Measurements from ENCODE around the gene ARHGEF11.

ARHGEF11 gene

GRCh38 chr1:156901590-156901900 lies 144.0 kb downstream of the ARHGEF11 start:
- Histone ChIP-seq H3K9ac (ENCODE audit: low read depth, low read length, poor library complexity) (no peak overlapping the region), H3K9me3 (replicated peaks in 1 of 2; ENCODE audit: control insufficient read depth in 2 of 2, insufficient read depth in 1 of 2, low read depth in 1 of 2, low read length in 2 of 2) (peaks cover 0 to 3% of the 10 kb centered on the region in 2 donors), H2AFZ (ENCODE audit: low read length) (no peak overlapping the region), H3K27ac (replicated peaks; ENCODE audit: low read length) (no peak overlapping the region), H3K18ac (ENCODE audit: low read length) (peak overlapping the region; percentile 86), H3K23ac (ENCODE audit: low read depth, low read length, poor library complexity) (peak overlapping the region; percentile 59), H3K4ac (ENCODE audit: low read length) (no peak overlapping the region), H2BK120ac (ENCODE audit: low read depth, low read length) (no peak overlapping the region), H3K4me1 (ENCODE audit: control insufficient read depth in 2 of 2, insufficient read depth in 1 of 2, low read depth in 1 of 2, low read length in 2 of 2) (peaks cover 18 to 22% of the 10 kb centered on the region in 2 donors), H3K79me1 (ENCODE audit: low read depth, low read length) (no peaks in the 10 kb centered on the region), H3K4me2 (ENCODE audit: insufficient read depth, low read length, poor library complexity, severe bottlenecking) (no peak overlapping the region), H4K91ac (ENCODE audit: low read depth, low read length, poor library complexity) (no peak overlapping the region), H3K27me3 (ENCODE audit: control insufficient read depth in 3 of 3, insufficient read depth in 3 of 3, low read depth in 1 of 3, low read length in 3 of 3) (peaks cover 0 to 15% (median 0%) of the 10 kb centered on the region in 3 experiments), H2BK5ac (ENCODE audit: low read length) (peak overlapping the region; percentile 72), H3K14ac (ENCODE audit: low read length) (no peak overlapping the region), H2BK12ac (ENCODE audit: low read length) (no peak overlapping the region), H2BK15ac (ENCODE audit: low read length) (peak overlapping the region; percentile 90), H3K36me3 (replicated peaks in 1 of 2; ENCODE audit: control insufficient read depth in 2 of 2, insufficient read depth in 2 of 2, low read length in 2 of 2) (no peaks in the 10 kb centered on the region), H2AK5ac (ENCODE audit: low read depth, low read length) (peak overlapping the region; percentile 60), H4K8ac (ENCODE audit: low read depth, low read length) (no peak overlapping the region), H3K4me3 (ENCODE audit: low read length in 2 of 2) (no peak overlapping the region)
- no peak for DNase-seq (ENCODE audit: low spot score)
- no CpG with 5 or more reads among the region's 4 CpGs for WGBS, 2 donors (ENCODE audit: extremely low coverage in 2 of 2, insufficient read length in 2 of 2, insufficient replicate concordance in 1 of 2)

DNA sequence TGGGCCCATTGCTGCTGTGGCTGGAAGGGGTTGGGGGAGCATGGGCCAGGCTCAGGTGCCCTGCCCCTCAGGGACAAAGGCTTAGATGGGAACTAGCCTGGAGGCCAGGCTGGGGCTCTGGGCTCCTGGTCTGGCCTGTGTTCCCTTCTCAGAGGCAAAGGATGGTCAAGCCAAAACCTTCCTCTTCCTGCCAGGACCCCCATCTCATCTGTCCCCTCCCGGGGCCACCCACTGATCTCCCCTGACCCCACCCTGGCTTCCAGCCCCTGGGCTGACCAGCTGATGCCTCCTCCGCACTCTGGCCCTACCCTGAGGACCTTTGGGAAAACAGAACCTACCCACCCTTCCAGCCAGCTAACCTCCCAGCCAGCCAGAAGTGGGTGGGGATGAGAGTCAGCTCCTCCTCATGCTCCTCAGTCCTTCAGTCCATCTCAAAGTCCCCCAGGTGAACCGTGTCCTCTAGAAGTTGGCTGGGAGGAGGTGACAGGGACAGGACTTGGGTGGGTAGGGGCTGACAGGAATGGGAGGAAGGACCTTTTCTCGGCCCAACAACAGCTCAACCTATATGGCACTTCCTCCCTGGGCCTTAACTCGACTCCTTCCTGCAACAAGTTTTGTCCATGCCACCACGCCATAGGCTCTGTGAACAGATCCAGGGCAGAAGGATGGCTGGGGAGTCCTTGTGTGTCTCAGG lies 144.5 kb downstream of the ARHGEF11 start:
- no peak overlapping the region for H3K14ac ChIP-seq (ENCODE audit: low read length)
- H2BK15ac ChIP-seq (ENCODE audit: low read length): peak overlapping the region; percentile 90
- peak overlapping the region; percentile 60 for H2AK5ac ChIP-seq (ENCODE audit: low read depth, low read length)
- H3K4ac ChIP-seq (ENCODE audit: low read length): no peak overlapping the region
- H3K4me3 ChIP-seq (ENCODE audit: low read length in 2 of 2): no peak overlapping the region
- H4K8ac ChIP-seq (ENCODE audit: low read depth, low read length): no peak overlapping the region
- H3K9ac ChIP-seq (ENCODE audit: low read depth, low read length, poor library complexity): no peak overlapping the region
- H2BK5ac ChIP-seq (ENCODE audit: low read length): peak overlapping the region; percentile 72
- WGBS, 2 donors (ENCODE audit: extremely low coverage in 2 of 2, insufficient read length in 2 of 2, insufficient replicate concordance in 1 of 2): no CpG with 5 or more reads among the region's 6 CpGs
- H3K9me3 ChIP-seq (replicated peaks in 1 of 2; ENCODE audit: control insufficient read depth in 2 of 2, insufficient read depth in 1 of 2, low read depth in 1 of 2, low read length in 2 of 2): no peaks in the 10 kb centered on the region
- H4K91ac ChIP-seq (ENCODE audit: low read depth, low read length, poor library complexity): no peak overlapping the region
- peak overlapping the region; percentile 59 for H3K23ac ChIP-seq (ENCODE audit: low read depth, low read length, poor library complexity)
- no peak for DNase-seq (ENCODE audit: low spot score)
- no peaks in the 10 kb centered on the region for H3K79me1 ChIP-seq (ENCODE audit: low read depth, low read length)
- H2BK120ac ChIP-seq (ENCODE audit: low read depth, low read length): no peak overlapping the region
- H3K4me2 ChIP-seq (ENCODE audit: insufficient read depth, low read length, poor library complexity, severe bottlenecking): no peak overlapping the region
- H3K4me1 ChIP-seq (ENCODE audit: control insufficient read depth in 2 of 2, insufficient read depth in 1 of 2, low read depth in 1 of 2, low read length in 2 of 2): peaks cover 19 to 28% of the 10 kb centered on the region in 2 donors
- no peak overlapping the region for H2AFZ ChIP-seq (ENCODE audit: low read length)
- peaks cover 0 to 11% (median 0%) of the 10 kb centered on the region in 3 experiments for H3K27me3 ChIP-seq (ENCODE audit: control insufficient read depth in 3 of 3, insufficient read depth in 3 of 3, low read depth in 1 of 3, low read length in 3 of 3)
- no peak overlapping the region for H3K27ac ChIP-seq (replicated peaks; ENCODE audit: low read length)
- H3K18ac ChIP-seq (ENCODE audit: low read length): peak overlapping the region; percentile 86
- H3K36me3 ChIP-seq (replicated peaks in 1 of 2; ENCODE audit: control insufficient read depth in 2 of 2, insufficient read depth in 2 of 2, low read length in 2 of 2): no peaks in the 10 kb centered on the region
- H2BK12ac ChIP-seq (ENCODE audit: low read length): no peak overlapping the region

- Histone ChIP-seq H3K36me3 (replicated peaks in 1 of 2; ENCODE audit: control insufficient read depth in 2 of 2, insufficient read depth in 2 of 2, low read length in 2 of 2) (no peaks in the 10 kb centered on the region), H3K4ac (ENCODE audit: low read length) (no peak overlapping the region), H2BK5ac (ENCODE audit: low read length) (no peak overlapping the region), H2BK12ac (ENCODE audit: low read length) (no peak overlapping the region), H3K18ac (ENCODE audit: low read length) (peak overlapping the region; percentile 79), H3K9me3 (replicated peaks in 1 of 2; ENCODE audit: control insufficient read depth in 2 of 2, insufficient read depth in 1 of 2, low read depth in 1 of 2, low read length in 2 of 2) (no peaks in the 10 kb centered on the region), H3K79me1 (ENCODE audit: low read depth, low read length) (no peaks in the 10 kb centered on the region), H3K4me3 (ENCODE audit: low read length in 2 of 2) (no peak overlapping the region), H4K8ac (ENCODE audit: low read depth, low read length) (no peak overlapping the region), H3K4me2 (ENCODE audit: insufficient read depth, low read length, poor library complexity, severe bottlenecking) (no peak overlapping the region), H2BK15ac (ENCODE audit: low read length) (peak overlapping the region; percentile 46), H3K9ac (ENCODE audit: low read depth, low read length, poor library complexity) (no peak overlapping the region), H3K27me3 (ENCODE audit: control insufficient read depth in 3 of 3, insufficient read depth in 3 of 3, low read depth in 1 of 3, low read length in 3 of 3) (peaks cover 0 to 19% (median 0%) of the 10 kb centered on the region in 3 experiments), H3K27ac (replicated peaks; ENCODE audit: low read length) (no peak overlapping the region), H3K14ac (ENCODE audit: low read length) (no peak overlapping the region), H4K91ac (ENCODE audit: low read depth, low read length, poor library complexity) (peak overlapping the region; percentile 58), H2BK120ac (ENCODE audit: low read depth, low read length) (no peak overlapping the region), H2AFZ (ENCODE audit: low read length) (no peak overlapping the region), H3K4me1 (ENCODE audit: control insufficient read depth in 2 of 2, insufficient read depth in 1 of 2, low read depth in 1 of 2, low read length in 2 of 2) (peaks cover 19 to 33% of the 10 kb centered on the region in 2 donors), H3K23ac (ENCODE audit: low read depth, low read length, poor library complexity) (peak overlapping the region; percentile 47), H2AK5ac (ENCODE audit: low read depth, low read length) (peak overlapping the region; percentile 83)
- DNase-seq (ENCODE audit: low spot score): no peak
- WGBS, 2 donors (ENCODE audit: extremely low coverage in 2 of 2, insufficient read length in 2 of 2, insufficient replicate concordance in 1 of 2): no CpG with 5 or more reads among the region's 12 CpGs
These were observed 145.4 kb downstream of the ARHGEF11 start for GRCh38 chr1:156899956-156900718.

- no peaks in the 10 kb centered on the region for H3K9me3 ChIP-seq (replicated peaks in 1 of 2; ENCODE audit: control insufficient read depth in 2 of 2, insufficient read depth in 1 of 2, low read depth in 1 of 2, low read length in 2 of 2)
- H3K23ac ChIP-seq (ENCODE audit: low read depth, low read length, poor library complexity): no peak overlapping the region
- no peak overlapping the region for H2BK15ac ChIP-seq (ENCODE audit: low read length)
- H3K18ac ChIP-seq (ENCODE audit: low read length): no peak overlapping the region
- no peak overlapping the region for H2BK120ac ChIP-seq (ENCODE audit: low read depth, low read length)
- H3K4me1 ChIP-seq (ENCODE audit: control insufficient read depth in 2 of 2, insufficient read depth in 1 of 2, low read depth in 1 of 2, low read length in 2 of 2): peaks cover 20 to 36% of the 10 kb centered on the region in 2 donors
- H3K79me1 ChIP-seq (ENCODE audit: low read depth, low read length): no peaks in the 10 kb centered on the region
- DNase-seq (ENCODE audit: low spot score): no peak
- no peak overlapping the region for H2BK5ac ChIP-seq (ENCODE audit: low read length)
- H3K27me3 ChIP-seq (ENCODE audit: control insufficient read depth in 3 of 3, insufficient read depth in 3 of 3, low read depth in 1 of 3, low read length in 3 of 3): peaks cover 0 to 29% (median 0%) of the 10 kb centered on the region in 3 experiments
- H3K27ac ChIP-seq (replicated peaks; ENCODE audit: low read length): no peak overlapping the region
- H3K4me2 ChIP-seq (ENCODE audit: insufficient read depth, low read length, poor library complexity, severe bottlenecking): no peak overlapping the region
- H3K4me3 ChIP-seq (ENCODE audit: low read length in 2 of 2): no peak overlapping the region
- no peak overlapping the region for H2AFZ ChIP-seq (ENCODE audit: low read length)
- H3K14ac ChIP-seq (ENCODE audit: low read length): no peak overlapping the region
- peak overlapping the region; percentile 47 for H2AK5ac ChIP-seq (ENCODE audit: low read depth, low read length)
- no peak overlapping the region for H4K8ac ChIP-seq (ENCODE audit: low read depth, low read length)
- no peaks in the 10 kb centered on the region for H3K36me3 ChIP-seq (replicated peaks in 1 of 2; ENCODE audit: control insufficient read depth in 2 of 2, insufficient read depth in 2 of 2, low read length in 2 of 2)
- no peak overlapping the region for H2BK12ac ChIP-seq (ENCODE audit: low read length)
- WGBS, 2 donors (ENCODE audit: extremely low coverage in 2 of 2, insufficient read length in 2 of 2, insufficient replicate concordance in 1 of 2): no CpG with 5 or more reads among the region's 12 CpGs
- H3K4ac ChIP-seq (ENCODE audit: low read length): no peak overlapping the region
- H4K91ac ChIP-seq (ENCODE audit: low read depth, low read length, poor library complexity): no peak overlapping the region
- no peak overlapping the region for H3K9ac ChIP-seq (ENCODE audit: low read depth, low read length, poor library complexity)
These were observed 146.4 kb downstream of the ARHGEF11 start for GRCh38 chr1:156898971-156899664.

All from neuronal stem cell (in vitro differentiated cells).